Forelimb muscle (tissue), 1 donor: ENCODE results near the gene SNRNP27. TPM values are rescaled to one million over a fixed set of nuclear protein-coding genes. Genes with fewer than 3 reads are reported as not detected.

Source experiments
- DNase-seq: peaks from one replicate; pipeline ENCODE4 v3.0.0-alpha.2; 2013; ENCODE audit warnings: low read depth
- polyA plus RNA-seq: library from polyadenylated mRNA; unstranded; fragments of 120-200 nt; gene quantifications from one replicate; pipeline ENCODE4 v1.2.1, GENCODE V29; 2013; ENCODE audit not compliant: insufficient read length

The SNRNP27 gene
- polyA plus RNA-seq, 1 donor = 66.9 TPM

DNA sequence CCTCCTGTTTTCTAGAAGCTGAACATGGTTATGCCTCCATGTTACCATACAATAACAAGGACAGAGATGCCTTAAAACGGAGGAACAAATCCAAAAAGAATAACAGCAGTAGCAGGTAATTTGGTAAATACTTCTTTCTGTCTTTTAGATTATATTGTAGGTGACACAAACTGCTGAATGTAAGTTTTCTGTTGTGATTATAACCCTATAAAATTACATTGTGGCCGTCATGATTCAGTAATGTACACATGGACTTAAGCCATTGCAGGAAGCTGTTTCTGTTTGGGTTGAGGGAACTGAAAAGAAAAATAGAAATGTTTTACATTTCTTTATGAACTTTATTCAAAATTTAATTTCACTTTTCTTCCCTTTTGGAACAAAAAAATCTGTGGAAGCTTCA, 22.4 kb downstream of the SNRNP27 start:
- no peak for DNase-seq

DNA sequence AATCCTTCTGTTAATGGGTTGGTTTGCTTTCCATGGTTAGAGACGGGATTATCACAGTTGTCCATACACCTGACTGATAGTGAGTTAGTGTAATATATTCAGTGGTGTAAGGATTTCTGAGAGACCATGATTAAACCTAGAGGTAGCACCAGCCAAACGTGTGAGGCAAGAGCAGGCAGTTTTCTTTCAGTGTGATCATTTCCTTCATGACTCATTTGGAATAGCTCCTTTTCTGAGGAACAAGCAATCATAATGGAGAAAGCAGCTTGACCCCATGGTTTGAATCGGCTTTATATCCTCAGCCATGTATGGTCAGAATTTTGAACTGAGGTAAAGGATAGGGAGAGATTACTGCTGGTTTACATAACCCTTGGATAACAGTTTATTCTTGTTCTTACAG, 24.1 kb downstream of the SNRNP27 start:
- DNase-seq = no peak

DNA sequence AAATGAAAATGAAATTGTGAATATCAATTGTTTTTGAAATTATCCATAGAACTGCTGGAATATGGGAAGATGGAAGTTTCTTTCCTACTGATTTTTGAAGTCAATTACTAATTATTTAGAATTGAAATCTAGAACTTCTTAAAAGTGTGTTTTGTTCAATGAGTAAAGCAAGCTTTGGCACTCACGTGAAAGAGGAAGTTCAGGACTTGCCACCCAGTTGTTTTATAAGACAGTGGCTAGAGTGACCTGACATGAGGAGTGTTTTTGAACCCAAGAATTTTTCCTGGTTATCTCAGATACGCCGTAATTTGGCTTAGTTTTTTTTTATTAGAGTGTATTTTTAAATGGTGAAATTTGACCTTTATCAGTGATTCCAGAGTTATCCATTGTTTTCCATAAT, 24.6 kb downstream of the SNRNP27 start:
- DNase-seq = no peak

DNA sequence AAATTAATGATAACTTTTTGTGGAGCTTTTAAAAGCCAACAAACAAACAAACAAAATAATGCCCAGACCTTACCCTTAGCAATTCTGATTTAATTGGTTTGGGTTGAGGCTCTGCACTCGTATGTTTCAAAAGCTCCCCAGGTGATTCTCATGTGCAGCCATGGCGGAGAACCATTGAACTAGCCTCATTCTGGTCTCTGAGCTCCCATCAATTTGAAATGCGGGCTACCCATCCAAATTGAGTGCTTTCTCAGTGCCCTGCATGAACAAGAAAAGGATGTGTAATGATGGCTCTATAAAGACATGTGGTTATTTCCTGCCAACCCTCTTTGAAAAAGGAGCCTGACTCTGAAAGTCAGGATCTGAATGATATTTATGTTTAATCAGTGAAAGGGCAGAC, 29.4 kb downstream of the SNRNP27 start:
- no peak for DNase-seq

DNA sequence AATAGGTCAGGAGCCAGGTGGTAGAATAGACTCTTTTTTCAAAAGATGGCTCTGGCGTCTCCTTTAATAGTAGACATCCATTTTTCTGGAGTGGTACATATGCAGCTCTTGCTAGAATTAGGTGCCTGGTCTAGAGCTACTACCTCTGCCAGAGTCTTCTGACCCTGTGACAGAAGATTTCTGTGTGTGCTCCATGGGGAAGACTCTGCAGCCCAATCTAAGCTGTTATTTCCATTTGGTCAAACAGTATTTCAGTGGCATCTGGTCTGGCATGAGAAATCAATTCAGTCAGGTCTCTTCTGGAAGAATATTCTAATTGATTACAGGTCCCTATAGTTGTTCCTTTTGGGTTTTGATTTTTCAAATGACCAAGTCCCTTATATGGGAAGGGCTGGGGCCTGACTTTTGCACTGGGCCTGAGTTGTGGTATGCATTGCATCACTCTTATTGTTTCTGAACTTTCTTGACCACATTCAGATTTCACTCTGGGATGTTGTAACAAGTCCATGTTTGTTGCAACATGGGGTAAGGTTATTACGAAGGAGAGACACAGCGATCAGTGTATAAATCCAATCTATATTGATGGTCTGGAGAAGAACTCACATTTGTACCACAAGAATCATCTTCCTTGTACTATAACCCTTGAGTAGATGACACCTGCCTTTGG, 33.2 kb downstream of the SNRNP27 start:
- DNase-seq = no peak

DNA sequence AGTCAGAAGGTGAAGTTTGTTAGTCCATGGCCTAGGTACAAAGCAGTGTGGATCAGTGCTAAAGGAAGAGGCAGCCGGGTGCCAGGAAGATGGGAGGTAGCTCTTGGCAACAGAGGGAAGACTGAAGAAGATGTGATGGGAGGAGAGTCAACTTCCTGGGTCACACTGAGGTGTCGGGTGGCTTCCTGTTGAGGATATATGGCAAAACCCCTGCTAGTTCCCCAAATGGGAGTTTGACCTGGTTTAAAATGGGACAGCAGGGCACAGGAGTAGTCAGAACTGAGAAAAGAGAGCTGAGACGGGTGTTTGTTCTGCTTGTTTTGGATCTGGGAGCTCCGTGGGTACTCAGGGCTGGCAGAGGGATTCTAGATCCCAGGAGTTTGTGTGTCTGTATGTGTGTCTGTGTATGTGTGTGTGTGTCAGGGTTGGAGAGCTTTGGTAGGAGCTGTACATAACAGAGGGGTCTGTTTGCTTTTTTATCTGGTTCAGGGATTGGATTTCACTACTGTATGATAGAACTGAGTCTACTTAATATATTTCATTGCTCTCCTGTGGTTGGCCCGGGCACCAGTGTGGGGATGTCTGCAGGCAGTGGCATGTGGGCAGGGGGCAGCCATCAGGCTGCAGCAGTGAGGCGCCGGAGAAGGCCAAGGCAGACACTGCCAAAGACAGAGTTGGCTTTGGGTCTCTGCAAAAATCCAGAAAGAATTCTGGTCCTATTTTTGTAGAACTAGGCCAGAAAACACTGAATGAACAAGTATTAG, 38.3 kb downstream of the SNRNP27 start:
- no peak for DNase-seq

DNA sequence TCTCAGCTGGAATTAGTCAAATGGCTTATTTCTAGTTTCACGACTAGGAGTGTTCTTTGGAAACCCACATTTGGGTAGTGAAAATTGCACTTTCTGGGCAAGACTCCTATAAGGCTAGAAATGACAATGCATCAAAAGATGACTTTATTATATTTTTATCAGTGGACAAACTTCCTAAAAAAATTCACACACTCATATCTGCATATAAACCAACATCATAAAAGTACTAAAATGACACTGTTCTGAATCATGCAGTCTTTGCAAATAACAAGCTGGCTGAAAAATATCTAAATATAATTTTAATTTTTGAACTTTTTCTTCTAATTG, 38.8 kb downstream of the SNRNP27 start:
- no peak for DNase-seq

DNA sequence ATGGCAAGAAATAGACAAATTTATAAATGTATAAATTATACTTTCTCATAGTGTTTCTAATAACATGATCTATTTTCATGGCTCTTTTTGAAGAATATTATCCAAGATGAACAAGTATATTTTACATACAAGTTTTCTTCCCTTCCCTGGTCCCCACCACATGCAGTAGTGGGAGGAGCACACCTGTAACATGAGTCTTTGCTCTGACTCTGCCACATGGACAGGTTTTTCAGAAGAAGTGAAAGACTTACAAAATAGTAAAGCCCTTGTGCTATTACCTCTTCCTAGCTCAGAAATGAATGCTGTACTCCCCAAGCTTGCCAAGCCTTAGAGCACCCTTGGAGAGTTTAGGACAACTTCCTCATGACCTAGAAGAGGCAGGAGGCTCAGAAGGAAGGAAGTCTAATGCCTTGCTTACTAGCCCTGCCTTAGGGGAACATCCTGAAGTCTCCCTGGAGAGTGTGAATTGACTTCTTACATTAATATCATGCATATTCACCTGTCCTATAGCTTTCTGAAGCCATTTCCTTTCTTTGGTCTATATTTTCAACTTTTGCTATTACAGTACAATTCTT, 39.6 kb downstream of the SNRNP27 start:
- DNase-seq = no peak

DNA sequence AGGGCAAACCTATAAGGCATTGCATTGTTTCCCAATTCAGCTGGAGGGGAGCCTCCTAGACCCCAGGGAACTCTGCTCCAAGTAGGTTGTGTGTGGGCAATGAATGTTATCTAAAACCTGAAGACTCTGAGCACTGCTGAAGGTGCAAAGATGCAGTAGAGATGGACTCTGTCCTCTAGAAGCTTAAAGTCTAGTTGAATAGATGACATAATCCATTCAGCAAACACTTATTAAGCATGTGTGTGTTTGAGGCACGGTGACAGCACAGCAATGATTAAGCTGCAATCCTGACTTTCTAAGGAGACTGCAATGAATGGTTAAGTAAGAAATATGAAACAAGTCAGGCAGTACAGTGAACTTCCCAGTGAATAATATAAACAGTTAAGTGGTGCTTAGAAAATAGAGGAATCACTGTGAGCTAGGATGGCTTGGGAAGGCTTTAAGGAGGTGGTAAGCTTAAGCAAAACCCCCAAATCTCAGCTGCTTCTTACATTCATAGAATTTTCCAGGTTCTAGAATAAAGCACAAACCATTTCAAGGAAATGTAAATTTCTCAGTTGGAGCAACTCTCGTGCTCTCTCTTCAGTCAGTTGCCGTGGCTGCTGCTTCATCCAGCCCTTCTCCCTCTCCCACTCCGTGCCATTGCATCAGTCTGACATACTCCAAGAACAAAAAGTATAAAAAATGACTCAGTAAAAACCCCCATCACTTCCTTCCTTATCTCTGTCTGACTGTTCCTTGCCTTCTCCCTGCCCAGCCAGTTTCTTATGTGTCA, 40.3 kb downstream of the SNRNP27 start:
- no peak for DNase-seq

DNA sequence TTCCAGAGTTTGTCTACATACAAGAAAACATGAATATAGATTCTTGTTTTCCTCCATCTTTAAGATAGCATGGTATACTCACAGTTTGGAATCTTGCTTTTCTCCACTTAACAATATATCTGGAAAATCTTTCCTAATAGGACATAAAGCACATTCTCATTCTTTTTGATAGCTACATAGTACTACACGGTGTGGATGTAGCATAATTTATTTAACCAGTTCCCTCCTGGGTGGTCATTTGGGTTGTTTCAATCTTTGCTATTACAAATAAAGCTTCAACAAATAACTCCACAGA, 40.8 kb downstream of the SNRNP27 start:
- no peak for DNase-seq

DNA sequence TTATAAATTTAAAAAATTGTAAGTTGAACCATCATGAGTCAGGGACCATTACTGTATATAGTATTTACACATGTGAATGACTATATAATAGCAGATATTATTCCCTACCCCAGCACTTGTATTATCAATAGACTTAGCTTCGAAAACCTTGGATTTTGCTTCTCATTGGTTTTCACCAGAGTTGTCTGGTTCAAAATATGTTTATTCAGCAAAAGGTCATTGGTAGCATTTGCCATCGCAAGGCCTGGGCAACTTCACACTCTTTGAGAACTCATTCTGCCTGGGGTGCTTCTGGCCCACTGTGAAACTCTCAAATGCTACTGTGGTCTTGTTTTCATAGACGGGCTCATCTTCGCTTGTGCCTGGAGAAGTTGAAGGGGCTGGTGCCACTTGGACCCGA, 41.3 kb downstream of the SNRNP27 start:
- no peak for DNase-seq

DNA sequence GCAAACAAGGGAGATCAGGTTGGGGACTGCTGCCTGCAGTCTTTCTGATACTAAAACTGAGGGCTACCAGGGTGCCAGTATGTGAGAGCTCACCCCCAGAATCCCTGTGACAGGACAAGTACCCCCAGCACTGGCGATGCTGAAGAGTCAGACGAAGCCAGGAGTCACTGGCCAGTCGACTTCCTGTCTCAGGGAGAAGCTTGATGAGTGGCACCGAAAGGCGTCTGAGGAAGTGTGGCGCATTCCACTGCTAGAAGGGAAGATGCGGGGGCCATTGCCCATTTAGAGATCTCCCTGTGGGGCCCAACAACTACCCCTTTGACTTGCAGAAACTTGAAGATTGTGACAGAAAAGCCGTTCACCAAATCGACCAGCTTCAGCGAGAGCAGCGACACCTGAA, 43.1 kb downstream of the SNRNP27 start:
- DNase-seq = no peak

DNA sequence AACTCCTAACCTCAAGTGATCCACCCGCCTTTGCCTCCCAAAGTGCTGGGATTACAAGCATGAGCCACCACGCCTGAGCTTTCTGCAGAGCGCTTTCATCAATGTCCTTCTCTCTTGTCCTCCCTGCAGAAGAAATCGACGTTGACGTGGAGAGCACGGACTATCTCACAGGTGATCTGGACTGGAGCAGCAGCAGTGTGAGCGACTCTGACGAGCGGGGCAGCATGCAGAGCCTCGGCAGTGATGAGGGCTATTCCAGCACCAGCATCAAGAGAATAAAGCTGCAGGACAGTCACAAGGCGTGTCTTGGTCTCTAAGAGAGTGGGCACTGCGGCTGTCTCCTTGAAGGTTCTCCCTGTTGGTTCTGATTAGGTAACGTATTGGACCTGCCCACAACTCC, 44.2 kb downstream of the SNRNP27 start:
- no peak for DNase-seq

DNA sequence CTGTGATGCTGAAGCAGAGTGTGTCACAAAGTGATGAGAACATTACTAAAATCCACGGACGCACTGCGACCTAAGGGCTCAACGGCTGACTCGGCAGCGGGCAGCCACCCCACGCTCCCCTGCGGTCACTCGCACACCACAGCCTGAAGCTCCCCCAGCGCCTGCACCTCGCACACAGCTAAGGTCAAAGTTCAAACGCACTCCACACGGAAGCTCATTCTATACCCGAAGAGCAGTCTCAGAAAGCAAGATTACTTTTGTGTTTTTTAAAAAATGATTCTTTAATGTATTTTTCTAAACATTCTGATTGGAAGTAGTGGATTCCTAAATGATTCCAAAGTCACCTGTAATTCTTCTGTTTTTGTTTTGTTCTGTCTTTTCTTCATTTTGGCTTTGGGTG, 46.0 kb downstream of the SNRNP27 start:
- DNase-seq = no peak

DNA sequence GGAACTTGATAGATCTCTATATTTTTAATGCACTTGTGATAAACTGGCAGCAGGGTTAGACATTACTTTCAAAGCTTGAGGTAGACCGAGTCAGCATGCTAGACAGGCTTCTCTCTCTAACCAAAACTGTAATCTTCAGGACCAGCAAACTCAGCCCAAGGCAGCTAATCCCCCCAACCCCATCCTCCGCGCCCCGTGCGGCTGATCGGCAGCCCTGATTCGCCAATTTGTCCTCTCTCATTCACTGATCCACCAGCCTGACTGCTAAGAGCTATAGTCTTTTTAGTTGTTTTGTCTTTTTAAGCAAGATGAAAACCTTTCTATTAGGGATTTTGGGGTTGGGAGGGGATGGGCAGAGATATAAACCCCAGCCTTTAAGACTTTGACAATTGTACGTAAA, 46.9 kb downstream of the SNRNP27 start:
- DNase-seq = no peak

DNA sequence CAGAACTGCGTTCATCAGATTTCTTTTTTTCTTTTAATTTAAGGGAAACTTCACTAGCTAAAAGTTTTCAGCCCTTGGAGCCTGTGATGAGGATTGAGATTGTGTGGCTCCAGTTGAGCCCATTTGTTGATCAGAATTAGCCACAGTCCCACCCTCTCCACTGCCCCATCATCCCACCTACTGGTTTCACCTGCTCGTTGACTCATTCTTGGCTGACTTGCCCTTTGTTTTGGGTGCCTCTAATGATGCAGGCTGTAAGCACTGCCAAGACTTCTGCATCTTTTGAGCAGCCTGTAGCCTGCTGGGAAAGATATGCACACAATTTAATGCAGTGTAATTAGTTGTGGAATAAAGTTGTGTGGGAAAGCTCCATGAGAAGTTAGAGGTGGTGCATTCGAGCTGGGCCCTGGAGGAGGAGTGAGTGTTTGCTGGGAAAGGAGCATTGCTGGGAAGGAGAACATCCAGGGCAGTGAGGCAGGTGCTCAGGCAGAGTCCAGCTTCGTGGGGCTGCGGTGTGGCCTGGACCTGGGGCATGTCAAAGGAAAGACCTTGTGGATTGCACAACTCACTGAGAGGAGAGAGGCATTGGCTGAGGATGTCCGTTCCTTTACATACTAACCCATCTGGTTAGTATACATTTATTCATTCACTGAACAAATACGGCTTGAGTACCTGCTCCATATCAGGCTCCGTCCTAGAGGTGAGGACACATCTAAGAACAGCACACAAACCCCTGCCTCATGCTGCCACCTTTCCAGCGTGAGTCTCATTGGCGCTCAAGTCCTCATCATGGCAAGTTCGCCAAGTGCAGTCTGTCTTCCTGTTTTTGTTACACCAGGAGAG, 49.5 kb downstream of the SNRNP27 start:
- DNase-seq = no peak

DNA sequence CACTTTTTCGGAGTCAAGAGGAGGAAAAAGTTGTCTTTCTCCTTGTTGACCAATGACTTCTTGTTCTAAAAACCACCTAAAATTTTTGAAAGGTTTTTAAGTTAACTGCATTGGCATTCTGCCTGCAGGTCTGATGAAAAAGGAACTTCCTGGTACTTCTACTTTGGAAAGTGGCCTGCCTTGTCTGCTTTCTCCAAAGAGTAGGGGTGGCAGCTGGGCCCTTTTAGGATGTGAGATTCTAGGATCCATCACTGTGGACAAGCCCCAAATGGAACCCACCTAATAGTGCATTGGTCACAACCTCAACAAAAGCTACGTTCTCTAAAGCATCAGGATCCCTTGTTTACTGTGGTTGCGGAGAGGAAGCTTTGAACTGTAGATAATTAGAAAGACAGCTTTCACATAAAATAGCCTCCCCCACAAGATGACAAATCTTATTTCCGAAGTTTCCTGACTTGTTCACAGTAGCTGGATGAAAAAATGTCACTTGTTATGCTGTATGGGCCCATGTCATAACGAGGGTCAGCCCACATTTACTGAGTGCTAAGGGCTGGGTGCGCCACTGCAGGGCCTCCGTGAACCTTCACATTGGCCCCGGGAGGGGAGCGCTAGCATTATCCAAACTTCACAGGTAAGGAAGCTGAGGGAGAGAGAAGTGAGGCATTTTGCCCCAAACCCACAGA, 50.2 kb downstream of the SNRNP27 start:
- DNase-seq = no peak

DNA sequence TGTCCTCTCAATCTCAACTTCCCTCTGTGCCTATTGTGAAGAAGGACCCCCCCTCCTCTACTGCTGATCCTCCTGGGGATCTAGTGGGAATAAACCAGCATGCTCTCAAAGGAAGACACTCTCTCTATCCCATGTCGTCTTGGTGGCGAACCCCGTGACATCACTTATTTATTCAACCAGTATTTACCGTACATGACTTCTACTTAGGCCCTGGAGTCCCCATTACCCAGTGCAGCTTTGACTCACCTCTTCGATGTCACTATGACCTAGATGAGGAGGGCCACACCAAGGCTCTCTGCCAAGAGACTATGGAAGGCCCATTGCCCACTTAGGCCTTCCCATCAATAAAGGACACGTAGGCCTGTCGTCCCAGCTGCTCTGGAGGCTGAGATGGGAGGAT, 51.0 kb downstream of the SNRNP27 start:
- no peak for DNase-seq

DNA sequence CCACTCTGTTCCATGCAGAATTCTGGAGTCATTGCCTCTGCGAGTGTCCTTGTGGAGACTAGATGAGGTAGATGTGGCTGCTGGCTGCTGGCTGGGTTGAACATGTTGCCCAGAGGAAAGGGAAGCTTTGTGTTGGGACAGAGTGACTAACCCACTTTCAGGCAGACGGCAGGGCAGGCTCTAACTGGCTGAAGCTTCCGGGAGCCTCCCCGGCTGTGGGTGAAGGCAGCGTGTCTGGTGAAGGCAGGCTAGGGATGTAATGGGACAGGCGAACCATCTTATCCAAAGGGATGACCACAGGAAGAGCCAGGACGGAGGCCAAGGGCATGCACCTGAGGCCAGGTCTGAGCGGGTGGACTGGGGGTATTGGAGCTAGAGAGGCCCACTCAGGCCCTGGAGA, 51.7 kb downstream of the SNRNP27 start:
- no peak for DNase-seq

DNA sequence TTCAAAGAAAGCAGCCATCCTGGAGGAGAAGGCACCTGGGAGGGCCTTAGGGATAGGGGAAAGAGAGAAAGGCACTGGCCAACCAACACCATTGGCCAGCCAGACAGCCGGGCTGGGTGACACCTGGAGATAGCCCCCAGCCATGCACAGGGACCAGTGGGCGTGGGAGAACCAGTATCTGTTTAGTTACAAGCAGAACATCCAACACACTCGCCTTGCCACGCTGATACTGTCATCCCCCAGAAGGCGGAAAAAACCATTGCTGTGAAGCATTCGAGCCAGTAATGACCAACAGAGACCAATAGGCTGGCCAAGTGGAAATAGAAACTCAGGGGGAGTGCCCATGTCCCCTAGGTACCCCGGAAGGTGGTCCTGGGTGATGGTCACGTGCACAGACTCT, 52.2 kb downstream of the SNRNP27 start:
- DNase-seq = no peak
